HCT116 (cell line): ENCODE data around the gene MSL1. TPM values are rescaled to one million over a fixed set of nuclear protein-coding genes. Genes with fewer than 3 reads are reported as not detected.

Source experiments
- ATAC-seq: fragments of 200-7000 bp; cut with Tn5 transposase; 2 replicates; pipeline ENCODE4 v1.9.1; 2020; ENCODE audit warnings: mild to moderate bottlenecking, moderate library complexity
- BruUV-seq: library from RNA; stranded (reverse); fragments of 400-500 nt; replicated peaks from 2 replicates; lab custom pipeline; 2021; lab: Mats Ljungman, UMichigan
- CTCF ChIA-PET: fragments of 300-600 bp; sonication (Branson Sonifier 250); formaldehyde crosslinking; loops from one replicate; lab custom pipeline; 2021; ENCODE audit warnings: antibody characterized with exemption; lab: Charles Lee
- POLR2A ChIA-PET: fragments of 300-600, 350-600 bp; sonication (Branson Sonifier 250); formaldehyde crosslinking; loops from one replicate; lab custom pipeline; 2021; ENCODE audit warnings: antibody characterized with exemption; lab: Charles Lee
- RAD21 ChIA-PET, 2 experiments: fragments of 300-600 bp; sonication (Branson Sonifier 250); formaldehyde crosslinking; loops; one replicate each; lab custom pipeline; 2023; ENCODE audit warnings: low total read pairs in 2 of 2; ENCODE audit not compliant: uncharacterized antibody in 2 of 2, unreplicated experiment in 2 of 2, low non-redundant PET in 1 of 2; lab: Charles Lee
- DNase-seq: peaks from one replicate; pipeline ENCODE4 v3.0.0-alpha.2; 2010; ENCODE audit warnings: low read depth, low spot score
- H2AFZ ChIP-seq: fragments of 200-600 bp; shearing (Covaris generic), sonication (generic); 2 replicates; pipeline ENCODE4 v1.6.1; 2017; ENCODE audit warnings: low read depth, mixed run types, mixed read lengths, antibody characterized with exemption, low read length; ENCODE audit not compliant: poor library complexity, severe bottlenecking
- H3K27ac ChIP-seq: 2 replicates; pipeline ENCODE4 v1.5.1; 2012; ENCODE audit warnings: low read depth, low read length
- H3K27me3 ChIP-seq: fragments of 200-600 bp; sonication (generic); 2 replicates; pipeline ENCODE4 v1.6.1; 2016; ENCODE audit warnings: mixed run types, low read length, mixed read lengths; ENCODE audit not compliant: insufficient read depth
- H3K36me3 ChIP-seq, 2 experiments: fragments of 200-500 bp in 1 of 2; fragments of 200-600 bp in 1 of 2; sonication (Bioruptor generic) in 1 of 2; sonication (generic) in 1 of 2; 2 replicates each; pipeline versions ENCODE4 v1.5.1 to v1.6.1; 2014 to 2016; ENCODE audit warnings: low read length in 2 of 2, inconsistent platforms in 1 of 2, mixed read lengths in 1 of 2, mixed run types in 1 of 2; ENCODE audit not compliant: insufficient read depth in 2 of 2, control insufficient read depth in 1 of 2
- H3K4me1 ChIP-seq, 2 experiments: fragments of 200-600 bp in 1 of 2; sonication (generic) in 1 of 2; 2 replicates each; pipeline versions ENCODE4 v1.5.1 to v1.6.1; 2012 to 2017; ENCODE audit warnings: low read length in 2 of 2, inconsistent platforms in 1 of 2, mild to moderate bottlenecking in 1 of 2, mixed read lengths in 1 of 2, mixed run types in 1 of 2, moderate library complexity in 1 of 2; ENCODE audit not compliant: insufficient read depth in 2 of 2, control insufficient read depth in 1 of 2
- H3K4me2 ChIP-seq: fragments of 200-600 bp; sonication (generic); 2 replicates; pipeline ENCODE4 v1.6.1; 2017; ENCODE audit warnings: mixed run types, low read length, mixed read lengths
- H3K4me3 ChIP-seq, 2 experiments: fragments of 200-600 bp in 1 of 2; sonication (generic) in 1 of 2; replicated peaks in 1 of 2; 2 replicates each; pipeline ENCODE4 v1.5.1; 2011 to 2016; ENCODE audit warnings: low read length in 2 of 2, control low read depth in 1 of 2, low read depth in 1 of 2, mild to moderate bottlenecking in 1 of 2, mixed read lengths in 1 of 2, mixed run types in 1 of 2
- H3K79me2 ChIP-seq: fragments of 200-600 bp; sonication (generic); 2 replicates; pipeline ENCODE4 v1.6.1; 2017; ENCODE audit warnings: mild to moderate bottlenecking, mixed run types, low read length, moderate library complexity, mixed read lengths; ENCODE audit not compliant: insufficient read depth
- H3K9ac ChIP-seq: fragments of 200-600 bp; sonication (generic); 2 replicates; pipeline ENCODE4 v1.6.1; 2016; ENCODE audit warnings: low read length, mixed read lengths
- H3K9me2 ChIP-seq: fragments of 200-600 bp; sonication (generic), shearing (Covaris generic); 2 replicates; pipeline ENCODE4 v1.6.1; 2017; ENCODE audit warnings: mixed run types, mild to moderate bottlenecking, moderate library complexity; ENCODE audit not compliant: insufficient read depth
- H3K9me3 ChIP-seq, 2 experiments: fragments of 200-500 bp in 1 of 2; fragments of 200-600 bp in 1 of 2; sonication (Bioruptor generic) in 1 of 2; sonication (generic) in 1 of 2; 2 replicates each; pipeline ENCODE4 v1.6.1; 2014 to 2017; ENCODE audit warnings: low read length in 2 of 2, mixed read lengths in 2 of 2, inconsistent platforms in 1 of 2, low read depth in 1 of 2, mild to moderate bottlenecking in 1 of 2, mixed run types in 1 of 2, moderate library complexity in 1 of 2; ENCODE audit not compliant: control insufficient read depth in 1 of 2, insufficient read depth in 1 of 2
- H4K20me1 ChIP-seq: fragments of 200-600 bp; sonication (generic), shearing (Covaris generic); 2 replicates; pipeline ENCODE4 v1.6.1; 2017; ENCODE audit warnings: mixed run types, mild to moderate bottlenecking, moderate library complexity; ENCODE audit not compliant: insufficient read depth
- ATF3 ChIP-seq: IDR thresholded peaks from 2 replicates; pipeline ENCODE4 v1.6.1; 2012
- CBX3 ChIP-seq: IDR thresholded peaks from 2 replicates; pipeline ENCODE4 v1.6.1; 2012; ENCODE audit warnings: low read depth
- CTCF ChIP-seq, 3 experiments: fragments of 200-600 bp in 1 of 3; sonication (generic) in 1 of 3; IDR thresholded peaks in 2 of 3; conservative IDR thresholded peaks in 1 of 3; 2 replicates each; pipeline ENCODE4 v1.5.1; 2012 to 2017; ENCODE audit warnings: low read depth in 2 of 3, low read length in 2 of 3, antibody characterized with exemption in 1 of 3, borderline replicate concordance in 1 of 3, control low read depth in 1 of 3, mild to moderate bottlenecking in 1 of 3, mixed read lengths in 1 of 3, mixed run types in 1 of 3, moderate library complexity in 1 of 3; ENCODE audit not compliant: insufficient read depth in 1 of 3
- ELF1 ChIP-seq: IDR thresholded peaks from 2 replicates; pipeline ENCODE4 v1.6.1; 2012; ENCODE audit warnings: low read depth, borderline replicate concordance
- EZH2phosphoT487 ChIP-seq: fragments of 200-600 bp; IDR thresholded peaks from 2 replicates; pipeline ENCODE4 v1.6.1; 2018; ENCODE audit warnings: antibody characterized with exemption, borderline replicate concordance
- MAX ChIP-seq: IDR thresholded peaks from 2 replicates; pipeline ENCODE4 v1.6.1; 2012
- REST ChIP-seq: IDR thresholded peaks from 2 replicates; pipeline ENCODE4 v1.6.1; 2012; ENCODE audit warnings: low read depth
- SP1 ChIP-seq: IDR thresholded peaks from 2 replicates; pipeline ENCODE4 v1.6.1; 2012; ENCODE audit warnings: low read depth
- SRF ChIP-seq: IDR thresholded peaks from 2 replicates; pipeline ENCODE4 v1.6.1; 2012; ENCODE audit warnings: low read depth
- YY1 ChIP-seq: IDR thresholded peaks from 2 replicates; pipeline ENCODE4 v1.6.1; 2011; ENCODE audit warnings: low read length, low read depth, moderate library complexity, mild to moderate bottlenecking; ENCODE audit not compliant: insufficient replicate concordance; ENCODE audit errors: extremely low read depth
- ZNF274 ChIP-seq: fragments of 200-500 bp; sonication (Bioruptor generic); IDR thresholded peaks from 2 replicates; pipeline ENCODE4 v1.6.1; 2014; ENCODE audit warnings: mild to moderate bottlenecking, low read depth, low read length, inconsistent platforms
- intact Hi-C: fragments of 100-400 bp; cut with micrococcal nuclease; formaldehyde crosslinking; loops from 2 replicates; pipeline ENCODE4 v1.10.0; 2022
- total RNA-seq: library from RNA; stranded (reverse); gene quantifications from one replicate; pipeline ENCODE4 v1.2.1, GENCODE V29; 2021; ENCODE audit not compliant: unreplicated experiment

The MSL1 gene
- total RNA-seq, 1 experiment from 2014 or later: 67.2 TPM

GRCh38 chr17:40075201-40075941, 46.4 kb upstream of the MSL1 start:
- Histone ChIP-seq H3K4me1 (peaks cover 50 to 52% of the 10 kb centered on the region in 2 experiments), H3K27ac (peak overlapping the region; percentile 52; the same call in 1 of the 2 replicates), H2AFZ (no peak overlapping the region), H3K36me3 (no peaks in the 10 kb centered on the region)
- peak; percentile 76 for ATAC-seq
- TF ChIP-seq CTCF (IDR thresholded peaks at IDR 0.05 in 2 of 3, conservative IDR thresholded peaks at IDR 0.05 in 1 of 3; ENCODE audit: borderline replicate concordance in 1 of 3, insufficient read depth in 1 of 3, low read depth in 2 of 3, low read length in 2 of 3) (peak in 2 of 3 experiments; percentile 90 to 91; a peak in 5 of 6 replicates), YY1 (peak; percentile 49), SP1 (no peak), ATF3 (no peak), SRF (no peak), MAX (no peak), CBX3 (no peak), ZNF274 (no peak), ELF1 (no peak), EZH2phosphoT487 (no peak), REST (no peak)
- TF ChIP-seq, all 23 proteins: peak for 2
- H3K9me2 ChIP-seq: no peaks in the 10 kb centered on the region
- no peak overlapping the region for H3K9ac ChIP-seq
- RAD21 ChIA-PET: interaction anchor here (0.6 to 1.4 kb wide), 5 partner anchors 21 to 40 kb away, joined by 3 to 6 read pairs (median 3); partner anchors contain the start of gene MED24 (in 1 of the 2)
- H3K9me3 ChIP-seq: no peaks in the 10 kb centered on the region
- no TSS peak for BruUV-seq
- CTCF ChIA-PET: interaction anchor here (0.6 to 2.7 kb wide), 21 partner anchors 9 to 1942 kb away, joined by 3 to 36 read pairs (median 5); partner anchors contain the start of genes DNAJC7, MED24 and NR1D1
- H3K79me2 ChIP-seq: no peaks in the 10 kb centered on the region; the same call in 1 of the 2 replicates
- no peak for DNase-seq
- no peak overlapping the region for H3K4me3 ChIP-seq
- no peaks in the 10 kb centered on the region for H4K20me1 ChIP-seq
- no peaks in the 10 kb centered on the region for H3K27me3 ChIP-seq
- POLR2A ChIA-PET: interaction anchor here (0.8 to 1.8 kb wide), 4 partner anchors 11 to 25 kb away, joined by 3 to 18 read pairs (median 5); partner anchors contain the start of genes MED24 and NR1D1
- H3K4me2 ChIP-seq: peak overlapping the region; percentile 57
- intact Hi-C loops: no loop called here
